HEK293T (cell line): ENCODE measurements around the gene DMXL1.

ENCODE experiments used
- BHLHE40 ChIP-seq: fragments of 450-650 bp; IDR thresholded peaks from 2 replicates; pipeline ENCODE4 v1.6.1; 2016; ENCODE audit warnings: mild to moderate bottlenecking, moderate library complexity, borderline replicate concordance
- CTBP1 ChIP-seq: fragments of 450-650 bp; IDR thresholded peaks from 2 replicates; pipeline ENCODE4 v1.6.1; 2016; ENCODE audit warnings: borderline replicate concordance
- ELF4 ChIP-seq: fragments of 450-650 bp; IDR thresholded peaks from 2 replicates; pipeline ENCODE4 v1.6.1; 2017; ENCODE audit warnings: antibody characterized with exemption
- FOXK2 ChIP-seq: fragments of 450-650 bp; IDR thresholded peaks from 2 replicates; pipeline ENCODE4 v1.6.1; 2016; ENCODE audit warnings: mild to moderate bottlenecking
- FOXM1 ChIP-seq: fragments of 450-650 bp; IDR thresholded peaks from 2 replicates; pipeline ENCODE4 v1.6.1; 2017; ENCODE audit warnings: mild to moderate bottlenecking, borderline replicate concordance
- PKNOX1 ChIP-seq: fragments of 450-650 bp; IDR thresholded peaks from 2 replicates; pipeline ENCODE4 v1.6.1; 2016
- SP1 ChIP-seq: fragments of 450-650 bp; IDR thresholded peaks from 2 replicates; pipeline ENCODE4 v1.6.1; 2017
- SUZ12 ChIP-seq: fragments of 450-650 bp; IDR thresholded peaks from 2 replicates; pipeline ENCODE4 v1.6.1; 2016; ENCODE audit warnings: mild to moderate bottlenecking
- TARDBP ChIP-seq: fragments of 450-650 bp; IDR thresholded peaks from 2 replicates; pipeline ENCODE4 v1.6.1; 2016

- TF ChIP-seq ELF4 (no peak; the same call in 1 of the 2 replicates), FOXM1 (no peak), FOXK2 (no peak), SUZ12 (no peak), CTBP1 (0 out of 2 replicates have a peak, but pooled peaks have one; percentile 35), PKNOX1 (peak; percentile 87), BHLHE40 (no peak), SP1 (peak; percentile 78; the same call in 1 of the 2 replicates), TARDBP (no peak)
Observed at GRCh38 chr5:119070828-119071560, at the start of gene DMXL1.
